GM18499 (cell line): ENCODE data around the gene SRGAP1.
"Not testable (repeated sequence)": the region's sequence is repeated elsewhere in the genome, so short reads cannot be mapped to it uniquely, and the experiment has no call there.

Experiments used
- ATAC-seq: cut with Tn5 transposase; IDR thresholded peaks from one replicate; pipeline ENCODE4 v1.9.1; 2021; ENCODE audit warnings: moderate number of reproducible peaks; ENCODE audit not compliant: insufficient read depth, unreplicated experiment

Gene SRGAP1

DNA sequence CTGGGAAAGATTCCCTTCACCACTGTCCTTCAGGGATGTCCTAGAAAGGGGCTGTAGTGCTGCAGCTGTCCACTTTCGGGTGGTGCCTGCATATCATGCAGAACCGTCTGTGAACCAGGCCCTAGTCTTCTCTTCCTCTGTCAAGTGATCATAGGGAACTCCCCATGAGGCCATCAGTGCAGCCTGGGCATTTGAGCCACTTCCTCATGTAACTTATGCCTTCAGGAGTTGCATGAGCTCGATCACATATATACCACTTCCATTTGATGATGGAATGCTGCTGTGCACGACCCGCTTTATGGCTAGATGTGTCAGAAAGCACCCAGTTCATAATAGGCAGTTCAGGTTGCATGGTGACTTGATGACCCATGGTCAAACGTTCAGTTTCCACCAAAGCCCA is 287.0 kb downstream of the SRGAP1 start:
- ATAC-seq: not testable (repeated sequence)

- not testable (repeated sequence) for ATAC-seq
Observed at GRCh38 chr12:64132672-64133071, 288.2 kb downstream of the SRGAP1 start.

GRCh38 chr12:64137117-64137516 is 292.6 kb downstream of the SRGAP1 start:
- ATAC-seq: no peak

GRCh38 chr12:64139021-64139420 is 294.5 kb downstream of the SRGAP1 start:
- ATAC-seq: no peak

DNA sequence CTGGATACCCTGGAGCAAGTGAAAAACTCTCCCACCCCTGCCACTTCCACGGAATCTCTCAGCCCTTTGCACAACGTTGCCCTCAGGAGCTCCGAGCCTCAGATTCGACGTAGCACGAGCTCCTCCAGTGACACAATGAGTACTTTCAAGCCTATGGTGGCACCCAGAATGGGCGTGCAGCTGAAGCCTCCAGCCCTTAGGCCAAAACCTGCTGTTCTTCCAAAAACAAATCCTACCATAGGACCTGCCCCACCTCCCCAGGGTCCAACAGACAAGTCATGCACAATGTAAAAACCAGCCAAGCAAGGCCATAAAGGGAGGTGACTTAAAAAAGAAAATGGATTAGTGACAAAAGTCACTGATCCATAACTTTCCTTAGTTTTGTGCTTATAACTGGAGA is 297.9 kb downstream of the SRGAP1 start:
- ATAC-seq: no peak

- no peak for ATAC-seq
Observed at GRCh38 chr12:64142784-64143183, 298.3 kb downstream of the SRGAP1 start.

- no peak for ATAC-seq
Observed at GRCh38 chr12:64145226-64145625, 300.7 kb downstream of the SRGAP1 start.

DNA sequence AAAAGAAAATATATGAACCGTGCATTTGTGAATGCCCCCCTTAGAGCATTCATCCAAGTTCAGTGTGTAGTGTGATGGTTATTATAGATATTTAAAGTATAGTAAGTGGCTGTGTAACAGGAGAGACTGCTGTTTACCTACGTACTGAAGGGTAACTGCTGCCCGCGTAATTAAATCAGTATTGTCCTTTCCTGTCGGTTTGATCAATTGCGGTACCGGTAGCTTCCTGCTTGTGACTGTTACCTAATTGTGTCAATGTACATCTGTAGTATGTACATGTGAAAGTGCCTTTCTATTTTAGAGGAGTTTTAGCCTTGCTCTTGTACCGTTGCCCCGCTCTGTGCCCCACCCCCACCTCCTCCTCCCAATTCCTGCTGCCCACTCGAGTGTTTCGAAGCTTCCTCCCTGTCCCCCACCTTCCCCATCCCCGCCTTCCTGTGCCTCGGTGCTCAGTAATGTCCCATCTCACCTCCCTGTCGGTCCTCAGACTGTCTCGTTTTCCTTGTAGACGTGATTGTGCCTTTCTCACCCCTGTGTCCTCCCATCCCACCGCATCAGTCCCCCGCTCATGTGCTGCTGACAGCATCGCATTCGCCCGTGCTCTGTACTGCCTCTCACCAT is 302.6 kb downstream of the SRGAP1 start:
- no peak for ATAC-seq

DNA sequence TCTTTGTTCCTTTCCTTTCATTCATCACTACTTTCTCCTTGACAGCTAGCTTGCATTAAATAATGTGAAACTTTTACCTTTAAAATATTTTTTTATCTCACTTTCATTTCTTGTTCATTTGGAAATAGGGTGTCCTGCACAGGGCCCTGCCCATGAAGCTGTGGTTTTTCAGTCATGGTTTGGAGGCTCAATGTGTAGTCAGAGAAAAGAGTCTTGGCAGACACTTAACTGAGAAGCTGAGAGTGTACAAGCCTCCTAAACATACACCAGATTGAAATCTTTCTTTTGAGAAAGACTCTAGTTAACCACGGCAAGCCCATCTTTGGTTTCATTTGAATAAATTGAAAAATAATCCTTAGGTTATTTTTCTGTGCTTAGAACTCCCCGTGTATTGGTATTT is 303.4 kb downstream of the SRGAP1 start:
- no peak for ATAC-seq

DNA sequence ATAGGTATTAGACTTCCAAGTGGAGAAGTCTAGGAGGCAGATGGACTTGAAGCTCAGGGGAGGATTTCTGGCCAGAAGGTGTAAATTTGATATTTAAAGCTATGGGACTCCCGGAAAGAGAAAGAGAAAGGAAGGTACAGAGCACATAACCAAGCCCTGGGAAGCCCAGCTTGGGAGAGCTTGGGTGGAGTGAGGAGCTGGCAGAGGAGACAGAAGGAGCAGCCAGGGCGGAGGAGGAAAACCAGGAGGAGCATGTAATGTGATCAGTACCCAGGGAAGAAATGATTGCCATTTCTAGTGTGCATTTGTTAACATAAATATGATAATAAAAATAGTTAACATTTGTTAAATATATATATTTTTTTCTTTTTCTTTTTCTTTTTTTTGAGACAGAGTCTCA is 310.2 kb downstream of the SRGAP1 start:
- no peak for ATAC-seq

DNA sequence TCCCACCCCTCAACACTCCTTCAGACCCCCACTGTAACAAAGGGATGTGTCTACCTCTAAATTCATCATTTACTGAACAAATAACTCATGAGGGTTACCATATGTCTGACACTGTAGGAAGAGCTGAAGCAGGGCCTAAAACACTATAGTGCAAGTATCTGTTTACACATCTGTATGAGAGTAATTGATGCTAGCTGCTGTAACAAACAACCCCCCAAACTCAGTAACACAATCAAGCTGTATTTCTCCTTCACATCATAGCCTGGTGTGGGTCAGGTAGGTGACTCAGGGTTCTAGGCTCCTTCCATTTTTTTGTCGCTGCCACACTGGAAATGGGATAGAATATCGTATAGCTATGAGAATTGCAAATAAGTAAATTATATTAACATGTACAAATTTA is 312.6 kb downstream of the SRGAP1 start:
- no peak for ATAC-seq

DNA sequence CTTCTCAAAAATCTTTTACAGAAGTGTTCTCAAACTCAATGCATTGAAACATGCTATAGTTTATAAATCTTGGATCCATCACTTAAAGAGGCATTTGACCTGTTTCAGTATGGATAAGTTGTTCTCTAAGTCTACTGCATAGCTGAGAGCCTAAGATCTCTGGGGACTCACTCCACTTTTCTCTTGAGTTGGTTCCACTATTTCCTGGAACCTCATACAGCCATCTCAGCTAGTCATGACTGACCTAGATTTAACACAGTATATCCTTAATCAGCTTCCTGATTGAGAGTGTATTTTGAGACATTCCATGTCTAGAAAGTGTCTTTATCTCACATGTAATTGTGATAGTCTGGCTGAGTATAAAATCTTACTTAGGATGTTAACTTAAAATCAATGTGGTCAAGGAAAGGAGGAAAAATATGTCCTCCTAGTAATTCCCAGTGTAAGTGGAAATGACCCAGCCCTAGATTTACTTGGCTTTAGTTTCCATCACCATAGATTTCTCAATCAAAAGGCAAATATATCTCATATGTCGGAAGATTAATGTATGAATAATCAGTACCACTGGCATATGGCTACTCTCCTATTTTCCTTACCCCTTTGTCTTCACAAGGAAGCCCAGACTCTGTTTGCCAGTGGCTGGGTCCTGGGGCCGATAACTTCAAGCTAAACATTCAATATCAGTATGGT is 315.7 kb downstream of the SRGAP1 start:
- ATAC-seq: no peak

GRCh38 chr12:64160711-64161060 is 316.2 kb downstream of the SRGAP1 start:
- ATAC-seq: no peak

DNA sequence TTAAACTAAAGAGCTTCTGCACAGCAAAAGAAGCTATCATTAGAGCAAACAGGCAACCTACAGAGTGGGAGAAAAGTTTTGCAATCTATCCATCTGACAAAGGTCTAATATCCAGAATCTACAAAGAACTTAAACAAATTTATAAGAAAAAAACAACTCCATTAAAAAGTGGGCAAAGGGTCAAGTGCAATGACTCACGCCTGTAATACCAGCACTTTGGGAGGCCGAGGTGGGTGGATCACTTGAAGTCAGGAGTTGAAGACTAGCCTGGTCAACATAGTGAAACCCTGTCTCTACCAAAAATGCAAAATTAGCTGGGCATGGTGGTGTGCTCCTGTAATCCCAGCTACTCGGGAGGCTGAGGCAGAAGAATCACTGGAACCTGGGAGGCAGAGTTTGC is 322.1 kb downstream of the SRGAP1 start:
- not testable (repeated sequence) for ATAC-seq

DNA sequence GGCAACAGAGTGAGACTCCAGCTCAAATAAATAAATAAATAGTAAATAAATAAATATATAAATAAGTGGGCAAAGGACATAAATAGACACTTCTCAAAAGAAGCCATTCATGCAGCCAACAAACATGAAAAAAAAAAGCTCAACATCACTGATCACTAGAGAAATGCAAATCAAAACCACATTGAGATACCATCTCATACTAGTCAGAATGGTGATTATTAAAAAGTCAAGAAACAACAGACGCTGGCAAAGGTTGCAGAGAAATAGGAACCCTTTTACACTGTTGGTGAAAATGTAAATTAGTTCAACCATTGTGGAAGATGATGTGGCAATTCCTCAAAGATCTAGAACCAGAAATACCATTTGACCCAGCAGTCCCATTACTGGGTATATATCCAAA is 322.5 kb downstream of the SRGAP1 start:
- ATAC-seq: not testable (repeated sequence)

- ATAC-seq: no peak
Observed at GRCh38 chr12:64170024-64170423, 325.5 kb downstream of the SRGAP1 start.

DNA sequence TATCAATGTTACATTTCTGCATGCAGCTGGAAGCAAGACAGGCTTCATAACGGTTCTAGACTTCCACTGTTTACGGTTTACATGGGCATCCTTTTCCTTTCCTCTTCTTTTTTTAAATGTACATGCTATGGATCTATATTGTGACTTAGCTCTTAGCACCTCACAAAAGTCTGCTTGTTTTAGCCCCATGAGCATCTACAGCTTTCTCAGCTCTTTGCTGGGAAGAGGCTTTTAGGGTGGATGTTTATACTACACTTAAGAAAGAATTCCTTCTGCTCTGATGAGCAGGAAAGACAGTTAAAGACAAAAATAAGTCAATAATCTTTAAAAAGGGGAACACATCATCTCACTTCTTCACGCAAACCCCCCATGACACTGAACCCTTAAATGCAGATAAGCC is 326.2 kb downstream of the SRGAP1 start:
- ATAC-seq: no peak

DNA sequence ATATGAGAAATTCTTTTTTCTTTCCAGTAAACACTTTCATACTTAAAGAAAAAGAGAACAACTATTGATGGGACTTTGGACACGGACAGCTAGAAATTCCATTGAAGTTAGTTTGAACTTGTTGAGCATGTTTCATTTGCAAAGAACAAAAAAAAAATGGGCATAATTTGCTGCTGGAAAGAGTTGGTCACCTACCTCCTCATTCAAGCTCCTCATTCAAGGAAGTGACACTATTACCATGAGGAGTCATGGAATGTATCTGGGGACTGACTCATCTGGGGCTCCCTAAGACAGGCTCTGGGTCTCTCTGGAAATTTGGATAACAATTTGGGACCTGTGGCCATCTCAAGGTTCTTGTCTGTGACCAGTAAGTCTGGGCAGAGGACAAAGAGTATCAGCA is 327.2 kb downstream of the SRGAP1 start:
- ATAC-seq: no peak

DNA sequence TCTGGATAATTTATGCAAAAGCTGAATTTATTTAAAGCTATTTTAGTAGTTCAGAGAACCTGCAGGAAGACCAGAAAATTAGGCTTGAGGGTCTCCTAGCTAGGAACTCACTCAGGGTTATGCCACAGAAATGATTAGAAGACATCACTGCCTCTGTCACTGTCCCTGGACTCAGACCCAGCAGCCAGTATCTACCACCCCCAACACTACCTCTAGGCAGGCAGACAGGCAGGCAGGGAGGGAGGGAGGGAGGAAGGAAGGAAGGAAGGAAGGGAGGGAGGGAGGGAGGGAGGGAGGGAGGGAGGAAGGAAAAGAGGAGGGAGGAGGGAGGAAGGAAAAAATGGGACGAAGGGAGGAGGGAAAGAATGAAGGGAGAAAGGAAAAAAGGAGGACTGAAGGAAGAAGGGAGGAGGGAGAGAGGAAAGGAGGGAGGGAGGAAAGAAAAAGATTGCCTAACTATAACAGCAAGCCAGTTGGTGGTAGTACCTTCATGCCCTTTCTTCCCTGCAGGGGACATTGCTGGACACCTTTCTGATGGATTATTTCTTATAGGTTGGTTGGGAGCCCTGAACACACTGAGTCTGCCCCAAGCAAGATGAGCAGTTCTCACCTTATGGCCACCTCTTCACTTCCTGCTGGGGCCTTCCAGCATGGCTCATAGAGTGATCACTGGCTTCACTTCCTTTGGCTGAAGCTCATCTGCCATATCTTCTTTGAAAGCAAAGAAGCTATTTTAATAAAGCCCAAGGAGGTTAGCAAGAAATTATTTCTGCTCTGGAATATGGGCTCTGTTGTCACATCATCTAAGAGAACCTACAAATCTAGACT is 327.9 kb downstream of the SRGAP1 start:
- no peak for ATAC-seq

GRCh38 chr12:64173456-64173855 is 329.0 kb downstream of the SRGAP1 start:
- ATAC-seq: no peak

GRCh38 chr12:64175254-64175945 is 330.9 kb downstream of the SRGAP1 start:
- no peak for ATAC-seq
